OCI-LY7 (cell line): ENCODE results near the gene PSMD4.

Experiments
- CTCF ChIP-seq: fragments of 200-600 bp; sonication (generic); conservative IDR thresholded peaks from 2 replicates; pipeline ENCODE4 v1.5.1; 2014; ENCODE audit warnings: mild to moderate bottlenecking, antibody characterized with exemption, low read length, moderate library complexity, mixed read lengths
- EZH2phosphoT487 ChIP-seq: fragments of 200-600 bp; sonication (generic); IDR thresholded peaks from 2 replicates; pipeline ENCODE4 v1.6.1; 2018; ENCODE audit warnings: low read depth, borderline replicate concordance, mild to moderate bottlenecking, mixed run types, antibody characterized with exemption, low read length, moderate library complexity, mixed read lengths

GRCh38 chr1:151266821-151267220, 12.3 kb downstream of the PSMD4 start:
- TF ChIP-seq CTCF (no peak), EZH2phosphoT487 (no peak)
